Keratinocyte (primary cell): ENCODE results near the gene BORCS6. TPM values are rescaled to one million over a fixed set of nuclear protein-coding genes. Genes with fewer than 3 reads are reported as not detected.

Experiments
- DNase-seq: peaks from one replicate; pipeline ENCODE4 v3.0.0-alpha.2; 2011; ENCODE audit warnings: low read depth, missing footprints, low spot score
- FAIRE-seq: peaks from 2 replicates; lab custom pipeline; 2011; peaks lifted over from hg19 to GRCh38; lab: Jason Lieb, UNC
- H2AFZ ChIP-seq: 2 replicates; pipeline ENCODE4 v1.6.0; 2012; ENCODE audit warnings: low read length, control low read depth, inconsistent platforms; ENCODE audit not compliant: control insufficient read depth
- H3K27ac ChIP-seq: 2 replicates; pipeline ENCODE4 v1.5.1; 2011; ENCODE audit warnings: low read length; ENCODE audit not compliant: control insufficient read depth, insufficient read depth
- H3K27me3 ChIP-seq: 3 replicates; pipeline ENCODE4 v1.6.0; 2011; ENCODE audit warnings: low read length; ENCODE audit not compliant: control insufficient read depth, insufficient read depth; ENCODE audit errors: extremely low read depth
- H3K36me3 ChIP-seq, 2 experiments: 2 replicates in 1 of 2; 3 replicates in 1 of 2; pipeline ENCODE4 v1.5.1; 2011; ENCODE audit warnings: low read length in 2 of 2, mild to moderate bottlenecking in 1 of 2; ENCODE audit not compliant: control insufficient read depth in 2 of 2, insufficient read depth in 2 of 2; ENCODE audit errors: extremely low read depth in 1 of 2
- H3K4me1 ChIP-seq: 3 replicates; pipeline ENCODE4 v1.5.1; 2011; ENCODE audit warnings: low read length; ENCODE audit not compliant: control insufficient read depth, insufficient read depth; ENCODE audit errors: extremely low read depth
- H3K4me2 ChIP-seq: 3 replicates; pipeline ENCODE4 v1.6.0; 2011; ENCODE audit warnings: low read depth, low read length; ENCODE audit not compliant: control insufficient read depth, insufficient read depth; ENCODE audit errors: extremely low read depth
- H3K4me3 ChIP-seq, 3 experiments: fragments of 200-600 bp in 1 of 3; sonication (generic) in 1 of 3; 2 replicates in 2 of 3; 3 replicates in 1 of 3; pipeline ENCODE4 v1.5.1; 2011 to 2016; ENCODE audit warnings: low read length in 3 of 3, mild to moderate bottlenecking in 3 of 3, control low read depth in 2 of 3, inconsistent platforms in 1 of 3, low read depth in 1 of 3, mixed read lengths in 1 of 3, mixed run types in 1 of 3, moderate library complexity in 1 of 3; ENCODE audit not compliant: control insufficient read depth in 2 of 3, insufficient read depth in 2 of 3; ENCODE audit errors: extremely low read depth in 1 of 3
- H3K79me2 ChIP-seq: 2 replicates; pipeline ENCODE4 v1.6.0; 2012; ENCODE audit warnings: low read length; ENCODE audit not compliant: control insufficient read depth, insufficient read depth
- H3K9ac ChIP-seq: 3 replicates; pipeline ENCODE4 v1.6.0; 2011; ENCODE audit warnings: low read length; ENCODE audit not compliant: control insufficient read depth, insufficient read depth; ENCODE audit errors: extremely low read depth
- H3K9me1 ChIP-seq: 3 replicates; pipeline ENCODE4 v1.6.0; 2011; ENCODE audit warnings: low read length; ENCODE audit not compliant: control insufficient read depth, insufficient read depth; ENCODE audit errors: extremely low read depth
- H3K9me3 ChIP-seq: 2 replicates; pipeline ENCODE4 v1.5.1; 2012; ENCODE audit warnings: low read depth, low read length; ENCODE audit not compliant: control insufficient read depth
- H4K20me1 ChIP-seq: 3 replicates; pipeline ENCODE4 v1.6.0; 2011; ENCODE audit warnings: low read length; ENCODE audit not compliant: control insufficient read depth, insufficient read depth; ENCODE audit errors: extremely low read depth
- CTCF ChIP-seq, 3 experiments: IDR thresholded peaks in 1 of 3; conservative IDR thresholded peaks in 1 of 3; optimal IDR thresholded peaks in 1 of 3; 2 replicates in 2 of 3; 3 replicates in 1 of 3; pipeline versions ENCODE3 to v1.5.1; 2011; ENCODE audit warnings: low read length in 3 of 3, mild to moderate bottlenecking in 3 of 3, moderate library complexity in 2 of 3, control low read depth in 1 of 3, inconsistent platforms in 1 of 3; ENCODE audit not compliant: insufficient read depth in 2 of 3; ENCODE audit errors: extremely low read depth in 1 of 3
- EZH2 ChIP-seq: IDR thresholded peaks from one replicate; pipeline ENCODE4 v1.6.1; 2012; ENCODE audit warnings: inconsistent platforms, mild to moderate bottlenecking, low read length, moderate library complexity
- dilution Hi-C: fragments of 300-500 bp; cut with MboI; formaldehyde crosslinking; loops from one replicate; pipeline ENCODE4 v1.7.0; 2020; ENCODE audit warnings: low sequenced_read_pairs; ENCODE audit not compliant: extremely low pct_ligation_motif_present
- polyA minus RNA-seq, 3 experiments: library from RNA; depleted of rRNA, polyadenylated mRNA; stranded (reverse); fragments of >200 nt; gene quantifications; 1 replicate in 1 of 3; 2 replicates in 1 of 3; 3 replicates in 1 of 3; pipeline ENCODE4 v1.2.3, GENCODE V29; 2011
- polyA plus RNA-seq, 5 experiments: library from polyadenylated mRNA; depleted of rRNA in 3 of 5; stranded (reverse) in 3 of 5; stranded (forward) in 1 of 5; unstranded in 1 of 5; fragments of >200 nt; gene quantifications; 1 replicate in 1 of 5; 2 replicates in 3 of 5; 3 replicates in 1 of 5; pipeline versions ENCODE4 v1.2.1 to v1.2.3, GENCODE V29; 2011 to 2012; ENCODE audit warnings: missing spikeins in 2 of 5, low read depth in 1 of 5, low replicate concordance in 1 of 5

Gene BORCS6
- polyA plus RNA-seq (4.2 to 6.3 TPM (median 5.5 TPM) in 3 replicates), polyA minus RNA-seq (2.9 to 5.0 TPM (median 3.9 TPM) in 3 replicates)
- polyA plus RNA-seq (2011; ENCODE audit: low read depth): 0.90 TPM
- polyA plus RNA-seq (2011; cell fraction: cytosol; rRNA removed): 3.3 and 7.3 TPM in 2 replicates
- polyA plus RNA-seq (2011; cell fraction: nucleus; rRNA removed): 4.4 and 5.6 TPM in 2 replicates
- 4.5 and 6.5 TPM in 2 replicates for polyA plus RNA-seq (2012; ENCODE audit: low replicate concordance)
- polyA minus RNA-seq (2011; cell fraction: cytosol; rRNA and poly(A)+ RNA removed): 10.6 TPM
- 3.3 and 3.4 TPM in 2 replicates for polyA minus RNA-seq (2011; cell fraction: nucleus; rRNA and poly(A)+ RNA removed)

- H3K27me3 ChIP-seq: no peaks in the 10 kb centered on the region
- FAIRE-seq: peak; percentile 72
Measured at GRCh38 chr17:8189711-8190477, at the start of gene BORCS6. Gene BORCS6, minus strand, starts transcription at chr17:8190180. Its CDS starts 40 bp downstream, at chr17:8190140.

GRCh38 chr17:8237886-8238285 is 47.9 kb upstream of the BORCS6 start:
- Histone ChIP-seq H3K79me2 (peaks cover 3% of the 10 kb centered on the region), H3K4me1 (no peaks in the 10 kb centered on the region), H4K20me1 (no peaks in the 10 kb centered on the region), H3K9ac (no peak overlapping the region), H3K9me1 (no peaks in the 10 kb centered on the region), H3K27me3 (no peaks in the 10 kb centered on the region), H3K36me3 (peaks cover 18 to 27% of the 10 kb centered on the region in 2 experiments), H3K9me3 (no peaks in the 10 kb centered on the region), H3K27ac (no peak overlapping the region), H2AFZ (no peak overlapping the region), H3K4me3 (no peak overlapping the region), H3K4me2 (no peak overlapping the region)
- no peak for DNase-seq
- no peak for FAIRE-seq
- TF ChIP-seq EZH2: no peak
- dilution Hi-C loops: no loop called here

More at GRCh38 chr17:8189711-8190477, at the start of gene BORCS6:
- Histone ChIP-seq H3K79me2 (peaks cover 14% of the 10 kb centered on the region), H3K9ac (peak within 1 kb of the TSS; percentile 82), H3K36me3 (no peaks in the 10 kb centered on the region), H4K20me1 (no peaks in the 10 kb centered on the region), H3K27ac (peak within 1 kb of the TSS; percentile 62), H3K9me3 (no peaks in the 10 kb centered on the region), H3K4me2 (peak within 1 kb of the TSS; percentile 88), H3K9me1 (no peaks in the 10 kb centered on the region), H3K4me3 (peak within 1 kb of the TSS; percentile 73 to 93 (median 84)), H2AFZ (peak within 1 kb of the TSS; percentile 67), H3K4me1 (peaks cover 33% of the 10 kb centered on the region)
- TF ChIP-seq EZH2 (no peak), CTCF (optimal IDR thresholded peaks at IDR 0.05 in 1 of 3, IDR thresholded peaks at IDR 0.05 in 1 of 3, conservative IDR thresholded peaks at IDR 0.05 in 1 of 3; ENCODE audit: extremely low read depth in 1 of 3, insufficient read depth in 2 of 3, low read length in 3 of 3) (peak in 1 of 3 experiments; percentile 23)
- DNase-seq: peak; percentile 88
- dilution Hi-C loops: no loop called here
